ENCODE data around the gene EDIL3. TPM values are rescaled to one million over a fixed set of nuclear protein-coding genes. Genes with fewer than 3 reads are reported as not detected.
A peak's percentile ranks its signal among the peaks of the same experiment; 100 is the strongest.

EDIL3 gene
- total RNA-seq, 1 donor from 2014 or later: not detected

GRCh38 chr5:84385705-84386104, 1.0 kb upstream of the EDIL3 start:
- Mint-ChIP-seq H3K4me1 (ENCODE audit: low read depth) (peaks cover 11% of the 10 kb centered on the region), H3K27me3 (ENCODE audit: insufficient read depth) (peaks cover 39% of the 10 kb centered on the region), H3K27ac (no peak overlapping the region), H3K36me3 (ENCODE audit: low read depth) (no peaks in the 10 kb centered on the region), H3K9me3 (no peaks in the 10 kb centered on the region), H3K4me3 (no peak overlapping the region)
- intact Hi-C loops (cut with micrococcal nuclease): no loop called here
- DNase-seq (ENCODE audit: low spot score): no peak

GRCh38 chr5:84383816-84384603, 670 bp downstream of the EDIL3 start:
- peaks cover 11% of the 10 kb centered on the region for H3K4me1 Mint-ChIP-seq (ENCODE audit: low read depth)
- peaks cover 39% of the 10 kb centered on the region for H3K27me3 Mint-ChIP-seq (ENCODE audit: insufficient read depth)
- H3K4me3 Mint-ChIP-seq: no peak overlapping the region
- DNase-seq (ENCODE audit: low spot score): no peak
- no peaks in the 10 kb centered on the region for H3K9me3 Mint-ChIP-seq
- H3K27ac Mint-ChIP-seq: no peak overlapping the region
- intact Hi-C loops (cut with micrococcal nuclease): no loop called here
- no peaks in the 10 kb centered on the region for H3K36me3 Mint-ChIP-seq (ENCODE audit: low read depth)

GRCh38 chr5:84383296-84383815, 1.3 kb downstream of the EDIL3 start:
- DNase-seq (ENCODE audit: low spot score): no peak
- H3K36me3 Mint-ChIP-seq (ENCODE audit: low read depth): no peaks in the 10 kb centered on the region
- intact Hi-C loops (cut with micrococcal nuclease): no loop called here
- peaks cover 39% of the 10 kb centered on the region for H3K27me3 Mint-ChIP-seq (ENCODE audit: insufficient read depth)
- H3K4me1 Mint-ChIP-seq (ENCODE audit: low read depth): peaks cover 11% of the 10 kb centered on the region
- H3K27ac Mint-ChIP-seq: no peak overlapping the region
- H3K4me3 Mint-ChIP-seq: no peak overlapping the region
- no peaks in the 10 kb centered on the region for H3K9me3 Mint-ChIP-seq

- intact Hi-C loops (cut with micrococcal nuclease): no loop called here
- Mint-ChIP-seq H3K27me3 (ENCODE audit: insufficient read depth) (peaks cover 39% of the 10 kb centered on the region), H3K36me3 (ENCODE audit: low read depth) (no peaks in the 10 kb centered on the region), H3K9me3 (no peaks in the 10 kb centered on the region), H3K4me3 (no peak overlapping the region), H3K4me1 (ENCODE audit: low read depth) (peaks cover 11% of the 10 kb centered on the region), H3K27ac (peak overlapping the region; percentile 23)
- DNase-seq (ENCODE audit: low spot score): no peak
These were observed 2.1 kb downstream of the EDIL3 start for GRCh38 chr5:84382363-84383295.

- H3K4me1 Mint-ChIP-seq (ENCODE audit: low read depth): peaks cover 11% of the 10 kb centered on the region
- no peak for DNase-seq (ENCODE audit: low spot score)
- no peaks in the 10 kb centered on the region for H3K36me3 Mint-ChIP-seq (ENCODE audit: low read depth)
- no peak overlapping the region for H3K27ac Mint-ChIP-seq
- H3K9me3 Mint-ChIP-seq: no peaks in the 10 kb centered on the region
- H3K4me3 Mint-ChIP-seq: no peak overlapping the region
- peaks cover 39% of the 10 kb centered on the region for H3K27me3 Mint-ChIP-seq (ENCODE audit: insufficient read depth)
- intact Hi-C loops (cut with micrococcal nuclease): no loop called here
These were observed 2.9 kb downstream of the EDIL3 start for GRCh38 chr5:84381502-84382362.

GRCh38 chr5:84379749-84380148, 4.9 kb downstream of the EDIL3 start:
- no peaks in the 10 kb centered on the region for H3K36me3 Mint-ChIP-seq (ENCODE audit: low read depth)
- no peak overlapping the region for H3K27ac Mint-ChIP-seq
- H3K4me3 Mint-ChIP-seq: no peak overlapping the region
- peaks cover 11% of the 10 kb centered on the region for H3K4me1 Mint-ChIP-seq (ENCODE audit: low read depth)
- DNase-seq (ENCODE audit: low spot score): no peak
- intact Hi-C loops (cut with micrococcal nuclease): no loop called here
- peaks cover 25% of the 10 kb centered on the region for H3K27me3 Mint-ChIP-seq (ENCODE audit: insufficient read depth)
- H3K9me3 Mint-ChIP-seq: no peaks in the 10 kb centered on the region

- no peaks in the 10 kb centered on the region for H3K36me3 Mint-ChIP-seq (ENCODE audit: low read depth)
- intact Hi-C loops (cut with micrococcal nuclease): no loop called here
- H3K9me3 Mint-ChIP-seq: no peaks in the 10 kb centered on the region
- DNase-seq (ENCODE audit: low spot score): no peak
- H3K27me3 Mint-ChIP-seq (ENCODE audit: insufficient read depth): peaks cover 22% of the 10 kb centered on the region
- H3K27ac Mint-ChIP-seq: no peak overlapping the region
- H3K4me1 Mint-ChIP-seq (ENCODE audit: low read depth): peaks cover 11% of the 10 kb centered on the region
- no peak overlapping the region for H3K4me3 Mint-ChIP-seq
These were observed 5.7 kb downstream of the EDIL3 start for GRCh38 chr5:84378961-84379360.

GRCh38 chr5:84378420-84378819, 6.3 kb downstream of the EDIL3 start:
- Mint-ChIP-seq H3K9me3 (no peaks in the 10 kb centered on the region), H3K4me1 (ENCODE audit: low read depth) (peaks cover 11% of the 10 kb centered on the region), H3K27ac (no peak overlapping the region), H3K36me3 (ENCODE audit: low read depth) (no peaks in the 10 kb centered on the region), H3K4me3 (no peak overlapping the region), H3K27me3 (ENCODE audit: insufficient read depth) (peaks cover 18% of the 10 kb centered on the region)
- intact Hi-C loops (cut with micrococcal nuclease): no loop called here
- no peak for DNase-seq (ENCODE audit: low spot score)

GRCh38 chr5:84376346-84376745, 8.3 kb downstream of the EDIL3 start:
- no peak for DNase-seq (ENCODE audit: low spot score)
- Mint-ChIP-seq H3K9me3 (no peaks in the 10 kb centered on the region), H3K4me3 (no peak overlapping the region), H3K27me3 (ENCODE audit: insufficient read depth) (no peaks in the 10 kb centered on the region), H3K27ac (no peak overlapping the region), H3K36me3 (ENCODE audit: low read depth) (no peaks in the 10 kb centered on the region), H3K4me1 (ENCODE audit: low read depth) (no peaks in the 10 kb centered on the region)
- intact Hi-C loops (cut with micrococcal nuclease): no loop called here

- Mint-ChIP-seq H3K27me3 (ENCODE audit: insufficient read depth) (no peaks in the 10 kb centered on the region), H3K4me1 (ENCODE audit: low read depth) (no peaks in the 10 kb centered on the region), H3K4me3 (no peak overlapping the region), H3K9me3 (no peaks in the 10 kb centered on the region), H3K27ac (no peak overlapping the region), H3K36me3 (ENCODE audit: low read depth) (no peaks in the 10 kb centered on the region)
- intact Hi-C loops (cut with micrococcal nuclease): no loop called here
- DNase-seq (ENCODE audit: low spot score): no peak
These were observed 10.1 kb downstream of the EDIL3 start for GRCh38 chr5:84374568-84374967.

- DNase-seq (ENCODE audit: low spot score): no peak
- intact Hi-C loops (cut with micrococcal nuclease): no loop called here
- H3K27ac Mint-ChIP-seq: no peak overlapping the region
- H3K4me3 Mint-ChIP-seq: no peak overlapping the region
- no peaks in the 10 kb centered on the region for H3K36me3 Mint-ChIP-seq (ENCODE audit: low read depth)
- H3K9me3 Mint-ChIP-seq: no peaks in the 10 kb centered on the region
- no peaks in the 10 kb centered on the region for H3K4me1 Mint-ChIP-seq (ENCODE audit: low read depth)
- H3K27me3 Mint-ChIP-seq (ENCODE audit: insufficient read depth): no peaks in the 10 kb centered on the region
These were observed 11.2 kb downstream of the EDIL3 start for GRCh38 chr5:84373506-84373905.

- Mint-ChIP-seq H3K4me1 (ENCODE audit: low read depth) (no peaks in the 10 kb centered on the region), H3K27ac (no peak overlapping the region), H3K4me3 (no peak overlapping the region), H3K9me3 (no peaks in the 10 kb centered on the region), H3K36me3 (ENCODE audit: low read depth) (no peaks in the 10 kb centered on the region), H3K27me3 (ENCODE audit: insufficient read depth) (no peaks in the 10 kb centered on the region)
- no peak for DNase-seq (ENCODE audit: low spot score)
- intact Hi-C loops (cut with micrococcal nuclease): no loop called here
These were observed 12.5 kb downstream of the EDIL3 start for GRCh38 chr5:84372066-84372695.

All from activated T-helper 1 cell treated with anti-CD3 and anti-CD28 coated beads, Interleukin-12 subunit alpha, Interleukin-12 subunit beta, Interleukin-2, Interleukin-4 antibody, amounts not matched to agents 30 ng/mL and 10 ng/mL and 1 ng/mL, durations not matched to agents 14 hours and 24 hours and 36 hours (primary cell).